ENCODE data around the gene TMEM150B.

GRCh38 chr19:55301459-55302317 is 23.5 kb downstream of the TMEM150B start:
- TF ChIP-seq CTCF (IDR thresholded peaks at IDR 0.05) (peak; percentile 94), EZH2 (IDR thresholded peaks at IDR 0.05) (no peak), EZH2phosphoT487 (IDR thresholded peaks at IDR 0.05) (no peak)
